Neural cell (in vitro differentiated cells): ENCODE data around the gene STK32B.

Experiments used
- CTCF ChIP-seq: fragments of 450-650 bp; IDR thresholded peaks from 2 replicates; pipeline ENCODE4 v1.5.1; 2014; ENCODE audit warnings: antibody characterized with exemption, mild to moderate bottlenecking, moderate library complexity; ENCODE audit not compliant: poor library complexity, severe bottlenecking
- EP300 ChIP-seq: fragments of 450-650 bp; conservative IDR thresholded peaks from 2 replicates; pipeline ENCODE4 v1.6.1; 2014; ENCODE audit warnings: antibody characterized with exemption, mild to moderate bottlenecking, moderate library complexity; ENCODE audit not compliant: poor library complexity, severe bottlenecking
- EZH2 ChIP-seq: fragments of 200-600, 300-800 bp; shearing (Covaris generic), sonication (generic); IDR thresholded peaks from 2 replicates; pipeline ENCODE4 v1.6.1; 2014; ENCODE audit warnings: antibody characterized with exemption, low read length, borderline replicate concordance, mild to moderate bottlenecking; ENCODE audit not compliant: insufficient read depth, poor library complexity, severe bottlenecking
- POLR2AphosphoS5 ChIP-seq: IDR thresholded peaks from 2 replicates; pipeline ENCODE4 v1.6.1; 2012
- RAD21 ChIP-seq: fragments of 450-650 bp; conservative IDR thresholded peaks from 2 replicates; pipeline ENCODE4 v1.6.1; 2014; ENCODE audit warnings: antibody characterized with exemption, mild to moderate bottlenecking, moderate library complexity
- REST ChIP-seq: IDR thresholded peaks from 2 replicates; pipeline ENCODE4 v1.6.1; 2012; ENCODE audit warnings: borderline replicate concordance
- SMC3 ChIP-seq: fragments of 450-650 bp; conservative IDR thresholded peaks from 2 replicates; pipeline ENCODE4 v1.6.1; 2014; ENCODE audit warnings: antibody characterized with exemption, mild to moderate bottlenecking, moderate library complexity; ENCODE audit not compliant: poor library complexity
- TAF1 ChIP-seq: IDR thresholded peaks from 2 replicates; pipeline ENCODE4 v1.6.1; 2012; ENCODE audit warnings: low read depth

- TF ChIP-seq CTCF (no peak), EZH2 (no peak), REST (no peak), EP300 (no peak), TAF1 (no peak), SMC3 (no peak), RAD21 (no peak), POLR2AphosphoS5 (no peak)
Measured at GRCh38 chr4:5014007-5014682, 37.1 kb upstream of the STK32B start.
